BE2C (cell line): ENCODE measurements around the gene GDF3.
"Not testable (repeated sequence)": the region's sequence is repeated elsewhere in the genome, so short reads cannot be mapped to it uniquely, and the experiment has no call there.

Source experiments
- DNase-seq: peaks from one replicate; pipeline ENCODE4 v3.0.0-alpha.2; 2020
- H3K27me3 ChIP-seq: fragments of 250-450 bp; sonication (Bioruptor Pico); 2 replicates; pipeline ENCODE4 v1.5.1; 2020; ENCODE audit warnings: mild to moderate bottlenecking
- H3K36me3 ChIP-seq: fragments of 250-450 bp; sonication (Bioruptor Pico); 2 replicates; pipeline ENCODE4 v1.5.1; 2020; ENCODE audit warnings: mild to moderate bottlenecking
- H3K4me1 ChIP-seq: fragments of 250-450 bp; sonication (Bioruptor Pico); 2 replicates; pipeline ENCODE4 v1.5.1; 2020
- H3K4me3 ChIP-seq: 2 replicates; pipeline ENCODE4 v1.5.1; 2011; ENCODE audit warnings: low read depth, low read length
- H3K9me3 ChIP-seq: fragments of 250-450 bp; sonication (Bioruptor Pico); 2 replicates; pipeline ENCODE4 v1.5.1; 2020
- CTCF ChIP-seq: IDR thresholded peaks from 2 replicates; pipeline ENCODE4 v1.5.1; 2012; ENCODE audit warnings: mild to moderate bottlenecking, low read depth, low read length

The GDF3 gene

GRCh38 chr12:7642287-7642686 is 53.3 kb downstream of the GDF3 start:
- no peaks in the 10 kb centered on the region for H3K36me3 ChIP-seq
- H3K4me3 ChIP-seq: no peak overlapping the region
- H3K4me1 ChIP-seq: no peaks in the 10 kb centered on the region
- no peaks in the 10 kb centered on the region for H3K9me3 ChIP-seq
- no peak for TF ChIP-seq CTCF
- peaks cover 6% of the 10 kb centered on the region; the same call in 1 of the 2 replicates for H3K27me3 ChIP-seq
- DNase-seq: no peak

- H3K9me3 ChIP-seq, H3K4me3 ChIP-seq, H3K4me1 ChIP-seq, H3K36me3 ChIP-seq, H3K27me3 ChIP-seq: not testable (repeated sequence)
- peak; percentile 33 for DNase-seq
Measured at GRCh38 chr12:7640123-7640995, 55.2 kb downstream of the GDF3 start.
